Right forelimb (tissue), 1 donor: ENCODE measurements around the gene CEP126.
"Not testable (repeated sequence)": the region's sequence is repeated elsewhere in the genome, so short reads cannot be mapped to it uniquely, and the experiment has no call there.

Experiments used
- DNase-seq: peaks from one replicate; pipeline ENCODE4 v3.0.0-alpha.2; 2018

The CEP126 gene

GRCh38 chr11:101929294-101929915, 14.6 kb downstream of the CEP126 start:
- DNase-seq: no peak

- DNase-seq: no peak
Measured at GRCh38 chr11:101931692-101932091, 16.9 kb downstream of the CEP126 start.

- DNase-seq: no peak
Measured at GRCh38 chr11:101940901-101941520, 26.2 kb downstream of the CEP126 start.

GRCh38 chr11:101944923-101945322, 30.1 kb downstream of the CEP126 start:
- DNase-seq: no peak

GRCh38 chr11:101945448-101945847, 30.6 kb downstream of the CEP126 start:
- DNase-seq: no peak

GRCh38 chr11:101949680-101950220, 34.9 kb downstream of the CEP126 start:
- DNase-seq: no peak

GRCh38 chr11:101955278-101955677, 40.5 kb downstream of the CEP126 start:
- no peak for DNase-seq

GRCh38 chr11:101955701-101956100, 40.9 kb downstream of the CEP126 start:
- DNase-seq: no peak

- no peak for DNase-seq
Measured at GRCh38 chr11:101960231-101960630, 45.4 kb downstream of the CEP126 start.

- DNase-seq: not testable (repeated sequence)
Measured at GRCh38 chr11:101964200-101964599, 49.4 kb downstream of the CEP126 start.

GRCh38 chr11:101974255-101974654, 59.4 kb downstream of the CEP126 start:
- no peak for DNase-seq

- DNase-seq: no peak
Measured at GRCh38 chr11:101974771-101975170, 60.0 kb downstream of the CEP126 start.

- DNase-seq: no peak
Measured at GRCh38 chr11:101975734-101976133, 60.9 kb downstream of the CEP126 start.

- DNase-seq: no peak
Measured at GRCh38 chr11:101987370-101987769, 72.6 kb downstream of the CEP126 start.

- DNase-seq: no peak
Measured at GRCh38 chr11:101993172-101993571, 78.4 kb downstream of the CEP126 start.

- DNase-seq: not testable (repeated sequence)
Measured at GRCh38 chr11:101994052-101994469, 79.3 kb downstream of the CEP126 start.

- no peak for DNase-seq
Measured at GRCh38 chr11:101996111-101996510, 81.3 kb downstream of the CEP126 start.

- no peak for DNase-seq
Measured at GRCh38 chr11:102001657-102002338, 87.0 kb downstream of the CEP126 start.

- no peak for DNase-seq
Measured at GRCh38 chr11:102004220-102004619, 89.4 kb downstream of the CEP126 start.

GRCh38 chr11:102005306-102005705, 90.5 kb downstream of the CEP126 start:
- DNase-seq: no peak

- DNase-seq: no peak
Measured at GRCh38 chr11:102006835-102007566, 92.2 kb downstream of the CEP126 start.

- no peak for DNase-seq
Measured at GRCh38 chr11:102007567-102008437, 93.0 kb downstream of the CEP126 start.
